Activated T-helper 17 cell treated with anti-CD3 and anti-CD28 coated beads, Interleukin-2, amount 50 U/mL, for 72 hours (primary cell): ENCODE measurements around the gene BNC2. TPM values are rescaled to one million over a fixed set of nuclear protein-coding genes. Genes with fewer than 3 reads are reported as not detected.

Experiments
- ATAC-seq: fragments of 150-1000 bp; cut with Tn5 transposase; replicated peaks from 2 replicates; pipeline ENCODE4 v1.10.0; 2021; ENCODE audit warnings: mild to moderate bottlenecking, moderate library complexity
- H3K27ac Mint-ChIP-seq: one replicate; pipeline ENCODE4 v1.8.0; 2022; ENCODE audit warnings: mixed read lengths
- H3K27me3 Mint-ChIP-seq: one replicate; pipeline ENCODE4 v1.8.0; 2022; ENCODE audit warnings: mixed read lengths
- H3K36me3 Mint-ChIP-seq: one replicate; pipeline ENCODE4 v1.8.0; 2022; ENCODE audit warnings: low read depth, mild to moderate bottlenecking, mixed read lengths
- H3K4me1 Mint-ChIP-seq: one replicate; pipeline ENCODE4 v1.8.0; 2022; ENCODE audit warnings: mixed read lengths
- H3K4me3 Mint-ChIP-seq: one replicate; pipeline ENCODE4 v1.8.0; 2022; ENCODE audit warnings: mild to moderate bottlenecking, mixed read lengths
- H3K9me3 Mint-ChIP-seq: one replicate; pipeline ENCODE4 v1.8.0; 2022; ENCODE audit warnings: mixed read lengths
- total RNA-seq, 2 donors: library from RNA; stranded (reverse); gene quantifications; one replicate each; pipeline ENCODE4 v1.2.3, GENCODE V29; 2022

The BNC2 gene
- total RNA-seq, 2 donors from 2014 or later: not detected

GRCh38 chr9:16681652-16681987 lies 188.8 kb downstream of the BNC2 start:
- no peak overlapping the region for H3K27ac Mint-ChIP-seq
- H3K27me3 Mint-ChIP-seq: no peaks in the 10 kb centered on the region
- H3K9me3 Mint-ChIP-seq: peaks cover 6% of the 10 kb centered on the region
- no peaks in the 10 kb centered on the region for H3K4me1 Mint-ChIP-seq
- H3K36me3 Mint-ChIP-seq: no peaks in the 10 kb centered on the region
- H3K4me3 Mint-ChIP-seq: no peak overlapping the region
- ATAC-seq: no peak

- Mint-ChIP-seq H3K27ac (no peak overlapping the region), H3K9me3 (peaks cover 6% of the 10 kb centered on the region), H3K36me3 (no peaks in the 10 kb centered on the region), H3K4me1 (no peaks in the 10 kb centered on the region), H3K27me3 (no peaks in the 10 kb centered on the region), H3K4me3 (no peak overlapping the region)
- ATAC-seq: no peak
Measured at GRCh38 chr9:16680975-16681651, 189.4 kb downstream of the BNC2 start.

- Mint-ChIP-seq H3K4me3 (no peak overlapping the region), H3K36me3 (no peaks in the 10 kb centered on the region), H3K4me1 (no peaks in the 10 kb centered on the region), H3K27me3 (no peaks in the 10 kb centered on the region), H3K9me3 (peaks cover 6% of the 10 kb centered on the region), H3K27ac (no peak overlapping the region)
- ATAC-seq: no peak
Measured at GRCh38 chr9:16680541-16680940, 189.9 kb downstream of the BNC2 start.

- no peak for ATAC-seq
- Mint-ChIP-seq H3K27ac (no peak overlapping the region), H3K27me3 (no peaks in the 10 kb centered on the region)
Measured at GRCh38 chr9:16679327-16679821, 191.1 kb downstream of the BNC2 start.

GRCh38 chr9:16676519-16676918 lies 194.0 kb downstream of the BNC2 start:
- ATAC-seq: no peak
- H3K4me3 Mint-ChIP-seq: no peak overlapping the region
- no peaks in the 10 kb centered on the region for H3K27me3 Mint-ChIP-seq
- H3K27ac Mint-ChIP-seq: no peak overlapping the region
- H3K36me3 Mint-ChIP-seq: no peaks in the 10 kb centered on the region
- peaks cover 6% of the 10 kb centered on the region for H3K9me3 Mint-ChIP-seq
- H3K4me1 Mint-ChIP-seq: no peaks in the 10 kb centered on the region

More at GRCh38 chr9:16679327-16679821, 191.1 kb downstream of the BNC2 start:
- peaks cover 6% of the 10 kb centered on the region for H3K9me3 Mint-ChIP-seq
- no peaks in the 10 kb centered on the region for H3K4me1 Mint-ChIP-seq
- no peaks in the 10 kb centered on the region for H3K36me3 Mint-ChIP-seq
- H3K4me3 Mint-ChIP-seq: no peak overlapping the region

- no peaks in the 10 kb centered on the region for H3K4me1 Mint-ChIP-seq
- peaks cover 6% of the 10 kb centered on the region for H3K9me3 Mint-ChIP-seq
- H3K4me3 Mint-ChIP-seq: no peak overlapping the region
- ATAC-seq: no peak
- no peak overlapping the region for H3K27ac Mint-ChIP-seq
- no peaks in the 10 kb centered on the region for H3K27me3 Mint-ChIP-seq
- H3K36me3 Mint-ChIP-seq: no peaks in the 10 kb centered on the region
Measured at GRCh38 chr9:16675131-16675530, 195.3 kb downstream of the BNC2 start.

- no peaks in the 10 kb centered on the region for H3K36me3 Mint-ChIP-seq
- H3K4me1 Mint-ChIP-seq: no peaks in the 10 kb centered on the region
- no peak overlapping the region for H3K4me3 Mint-ChIP-seq
- H3K27me3 Mint-ChIP-seq: no peaks in the 10 kb centered on the region
- peaks cover 4% of the 10 kb centered on the region for H3K9me3 Mint-ChIP-seq
- no peak overlapping the region for H3K27ac Mint-ChIP-seq
- no peak for ATAC-seq
Measured at GRCh38 chr9:16673171-16673570, 197.3 kb downstream of the BNC2 start.

GRCh38 chr9:16672501-16672900 lies 198.0 kb downstream of the BNC2 start:
- Mint-ChIP-seq H3K27me3 (no peaks in the 10 kb centered on the region), H3K4me3 (no peak overlapping the region), H3K36me3 (no peaks in the 10 kb centered on the region), H3K4me1 (no peaks in the 10 kb centered on the region), H3K9me3 (peaks cover 4% of the 10 kb centered on the region), H3K27ac (no peak overlapping the region)
- ATAC-seq: no peak

- no peaks in the 10 kb centered on the region for H3K27me3 Mint-ChIP-seq
- no peak overlapping the region for H3K27ac Mint-ChIP-seq
- H3K36me3 Mint-ChIP-seq: no peaks in the 10 kb centered on the region
- no peaks in the 10 kb centered on the region for H3K4me1 Mint-ChIP-seq
- peaks cover 4% of the 10 kb centered on the region for H3K9me3 Mint-ChIP-seq
- no peak for ATAC-seq
- no peak overlapping the region for H3K4me3 Mint-ChIP-seq
Measured at GRCh38 chr9:16671591-16672137, 198.8 kb downstream of the BNC2 start.

GRCh38 chr9:16670791-16671190 lies 199.7 kb downstream of the BNC2 start:
- Mint-ChIP-seq H3K27me3 (no peaks in the 10 kb centered on the region), H3K36me3 (no peaks in the 10 kb centered on the region), H3K9me3 (peaks cover 4% of the 10 kb centered on the region), H3K27ac (no peak overlapping the region), H3K4me3 (no peak overlapping the region), H3K4me1 (no peaks in the 10 kb centered on the region)
- no peak for ATAC-seq

- Mint-ChIP-seq H3K4me1 (no peaks in the 10 kb centered on the region), H3K27ac (no peak overlapping the region), H3K9me3 (peaks cover 4% of the 10 kb centered on the region), H3K4me3 (no peak overlapping the region), H3K27me3 (no peaks in the 10 kb centered on the region), H3K36me3 (no peaks in the 10 kb centered on the region)
- ATAC-seq: no peak
Measured at GRCh38 chr9:16668734-16669295, 201.7 kb downstream of the BNC2 start.

- ATAC-seq: no peak
- Mint-ChIP-seq H3K9me3 (peaks cover 4% of the 10 kb centered on the region), H3K4me1 (no peaks in the 10 kb centered on the region), H3K4me3 (no peak overlapping the region), H3K36me3 (no peaks in the 10 kb centered on the region), H3K27me3 (no peaks in the 10 kb centered on the region), H3K27ac (no peak overlapping the region)
Measured at GRCh38 chr9:16664211-16664610, 206.3 kb downstream of the BNC2 start.

- Mint-ChIP-seq H3K27ac (no peak overlapping the region), H3K4me1 (no peaks in the 10 kb centered on the region), H3K36me3 (no peaks in the 10 kb centered on the region), H3K9me3 (peaks cover 4% of the 10 kb centered on the region), H3K27me3 (no peaks in the 10 kb centered on the region), H3K4me3 (no peak overlapping the region)
- ATAC-seq: no peak
Measured at GRCh38 chr9:16661816-16662215, 208.7 kb downstream of the BNC2 start.

- Mint-ChIP-seq H3K27ac (no peak overlapping the region), H3K4me1 (no peaks in the 10 kb centered on the region), H3K27me3 (no peaks in the 10 kb centered on the region), H3K9me3 (peaks cover 4% of the 10 kb centered on the region), H3K36me3 (no peaks in the 10 kb centered on the region), H3K4me3 (no peak overlapping the region)
- ATAC-seq: no peak
Measured at GRCh38 chr9:16659096-16659495, 211.4 kb downstream of the BNC2 start.

- H3K27ac Mint-ChIP-seq: no peak overlapping the region
- ATAC-seq: no peak
Measured at GRCh38 chr9:16656432-16657169, 213.9 kb downstream of the BNC2 start.

More at GRCh38 chr9:16656432-16657169, 213.9 kb downstream of the BNC2 start:
- H3K36me3 Mint-ChIP-seq: no peaks in the 10 kb centered on the region
- H3K27me3 Mint-ChIP-seq: no peaks in the 10 kb centered on the region
- H3K9me3 Mint-ChIP-seq: peaks cover 4% of the 10 kb centered on the region
- no peak overlapping the region for H3K4me3 Mint-ChIP-seq
- H3K4me1 Mint-ChIP-seq: no peaks in the 10 kb centered on the region
